Neural cell (in vitro differentiated cells): ENCODE data around the gene CAMK2G.

Experiments
- CTCF ChIP-seq: fragments of 450-650 bp; IDR thresholded peaks from 2 replicates; pipeline ENCODE4 v1.5.1; 2014; ENCODE audit warnings: antibody characterized with exemption, mild to moderate bottlenecking, moderate library complexity; ENCODE audit not compliant: poor library complexity, severe bottlenecking
- EP300 ChIP-seq: fragments of 450-650 bp; conservative IDR thresholded peaks from 2 replicates; pipeline ENCODE4 v1.6.1; 2014; ENCODE audit warnings: antibody characterized with exemption, mild to moderate bottlenecking, moderate library complexity; ENCODE audit not compliant: poor library complexity, severe bottlenecking
- EZH2 ChIP-seq: fragments of 200-600, 300-800 bp; shearing (Covaris generic), sonication (generic); IDR thresholded peaks from 2 replicates; pipeline ENCODE4 v1.6.1; 2014; ENCODE audit warnings: antibody characterized with exemption, low read length, borderline replicate concordance, mild to moderate bottlenecking; ENCODE audit not compliant: insufficient read depth, poor library complexity, severe bottlenecking
- MXI1 ChIP-seq: fragments of 450-650 bp; conservative IDR thresholded peaks from 2 replicates; pipeline ENCODE4 v1.6.1; 2014; ENCODE audit warnings: antibody characterized with exemption, mild to moderate bottlenecking; ENCODE audit not compliant: poor library complexity, severe bottlenecking
- POLR2AphosphoS5 ChIP-seq: IDR thresholded peaks from 2 replicates; pipeline ENCODE4 v1.6.1; 2012

- TF ChIP-seq CTCF (no peak), EP300 (no peak), EZH2 (no peak), POLR2AphosphoS5 (no peak), MXI1 (no peak)
Measured at GRCh38 chr10:73922864-73923133, 48.4 kb upstream of the CAMK2G start.
